Hypothalamus (tissue), 51 donors: ENCODE results near the gene ANXA2.
A peak's percentile ranks its signal among the peaks of the same experiment; 100 is the strongest.

Source experiments
- DNase-seq, 51 donors: peaks; one replicate each; lab custom pipeline; 2025; lab: John Stamatoyannopoulos, UW

Gene ANXA2

GRCh38 chr15:60390871-60391501, 6.8 kb downstream of the ANXA2 start:
- peak in 6 of 51 donors; percentile 3 to 41 (median 30) for DNase-seq

- no peak for DNase-seq
These were observed 7.6 kb downstream of the ANXA2 start for GRCh38 chr15:60390231-60390630.

DNA sequence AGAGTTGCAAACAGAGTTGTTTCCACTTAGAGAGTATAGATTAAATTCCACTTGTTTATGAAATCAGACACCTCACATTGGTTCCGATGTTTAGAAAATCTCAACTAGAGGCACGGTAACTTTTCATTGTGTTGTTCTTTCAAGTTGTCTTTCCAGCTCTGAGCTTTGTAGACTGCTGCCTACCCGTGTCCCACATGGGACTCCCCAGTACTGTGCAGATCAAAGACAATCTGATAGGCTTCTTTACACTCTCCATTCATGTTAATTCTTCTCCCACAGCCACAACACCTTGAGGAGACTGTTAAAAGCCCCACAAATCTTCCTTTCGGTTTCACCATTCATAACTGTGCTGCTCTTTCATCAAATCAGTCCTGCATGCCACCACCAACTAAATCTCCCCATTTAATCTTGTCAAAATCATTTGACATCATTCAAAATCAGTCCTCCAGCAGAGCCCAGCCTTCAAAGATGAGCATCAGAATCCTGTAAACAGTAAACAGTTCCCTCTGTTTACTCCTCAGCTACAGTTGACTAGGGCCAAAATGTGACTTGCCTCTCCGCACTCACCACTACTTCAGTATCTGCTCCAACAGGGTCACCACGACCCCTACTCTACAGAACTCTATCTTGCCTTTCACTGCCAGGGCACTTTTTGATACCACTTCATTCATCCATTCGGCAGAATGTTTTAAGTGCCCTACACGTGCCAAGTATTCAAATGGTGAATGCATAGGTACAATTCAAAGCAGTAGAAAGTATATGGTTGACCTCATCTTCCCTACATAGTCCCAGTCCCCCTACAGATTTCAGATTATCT, 8.3 kb downstream of the ANXA2 start:
- no peak for DNase-seq

- DNase-seq: no peak
These were observed 10.5 kb downstream of the ANXA2 start for GRCh38 chr15:60387321-60387720.

DNA sequence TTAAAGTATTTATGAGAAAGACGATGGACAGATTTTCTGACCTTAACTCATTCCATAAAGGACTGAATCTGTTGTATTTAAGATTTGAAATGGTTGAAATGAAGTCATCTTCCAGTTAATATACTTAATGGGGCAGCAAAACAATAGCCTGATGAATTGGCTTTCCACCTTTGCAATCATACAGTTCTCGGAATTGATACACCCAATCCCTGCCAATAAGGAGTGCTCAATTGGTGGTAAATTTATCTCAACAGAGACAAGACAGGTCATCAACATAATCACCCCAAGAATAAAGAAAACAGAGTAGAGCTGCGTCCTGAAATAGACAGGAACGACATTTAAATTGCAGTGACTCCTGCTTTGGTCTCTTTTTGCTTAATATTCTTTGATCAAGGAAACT, 11.2 kb downstream of the ANXA2 start:
- no peak for DNase-seq

DNA sequence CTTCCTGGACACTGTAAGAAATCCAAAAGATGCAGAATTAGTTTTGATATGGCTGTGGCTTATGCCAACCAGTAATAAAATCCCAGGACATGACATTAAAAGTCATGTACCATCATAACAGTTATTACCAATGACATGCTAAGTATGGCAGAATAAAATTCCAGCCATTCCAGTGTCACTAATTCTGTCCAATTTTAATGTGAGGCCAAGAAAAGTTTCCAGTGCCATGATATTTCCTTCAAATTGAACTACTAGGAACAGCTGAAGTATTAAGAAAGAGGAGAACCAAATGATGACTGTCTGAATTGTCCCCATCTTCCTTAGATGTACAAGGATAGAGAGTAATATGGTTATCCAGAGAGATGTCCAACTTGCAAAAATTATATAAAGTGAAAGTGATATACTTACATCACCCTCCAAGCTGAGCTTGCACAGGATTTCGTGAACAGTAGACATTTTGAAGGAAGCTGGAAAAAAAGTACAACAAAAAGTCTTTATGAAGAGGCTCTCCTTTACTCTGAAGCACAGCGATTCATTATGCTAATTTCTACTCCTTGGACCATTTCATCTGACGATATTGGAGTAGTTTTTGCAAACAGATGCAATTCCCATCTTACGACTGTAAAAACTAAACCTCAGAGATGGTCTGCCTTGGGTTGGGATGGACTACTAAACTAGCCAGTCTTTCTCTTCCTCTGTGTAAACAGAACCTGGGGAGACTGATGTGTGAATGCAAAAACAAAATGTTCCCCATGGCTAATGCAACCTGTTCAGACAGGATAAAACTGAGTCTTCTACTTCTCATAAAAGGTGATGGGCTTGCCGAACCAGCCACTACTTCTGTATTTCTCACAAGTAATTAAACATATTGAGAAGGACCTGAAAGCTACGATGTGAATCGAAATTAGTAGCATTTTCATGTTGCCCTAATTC, 11.9 kb downstream of the ANXA2 start:
- DNase-seq: no peak

DNA sequence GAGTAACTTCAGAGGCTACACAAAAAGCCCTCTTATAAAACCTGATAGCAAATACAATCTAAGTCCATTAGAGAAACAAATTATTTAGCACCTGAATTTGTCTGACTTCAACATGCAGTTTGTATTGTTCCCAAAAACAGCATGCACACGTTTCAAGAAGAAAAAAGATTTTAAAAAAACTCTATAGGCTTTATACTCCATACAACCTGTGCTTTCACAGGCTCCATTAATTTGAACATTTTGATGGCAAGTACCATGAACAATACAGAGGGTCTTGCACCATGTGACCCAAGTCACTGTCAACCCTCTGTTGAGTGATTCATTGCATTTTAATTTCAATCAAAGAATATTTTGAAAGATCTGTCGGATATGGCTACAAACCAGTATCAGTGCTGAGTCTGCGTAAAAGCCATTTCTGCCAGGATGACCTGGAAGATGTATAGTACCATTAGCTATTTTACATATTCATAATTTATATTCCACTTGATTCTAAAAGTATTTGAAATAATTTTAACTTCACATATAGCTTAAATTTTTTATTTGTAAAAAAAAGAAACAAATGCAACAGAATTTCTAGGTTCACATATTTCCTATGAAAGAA, 13.2 kb downstream of the ANXA2 start:
- no peak for DNase-seq

DNA sequence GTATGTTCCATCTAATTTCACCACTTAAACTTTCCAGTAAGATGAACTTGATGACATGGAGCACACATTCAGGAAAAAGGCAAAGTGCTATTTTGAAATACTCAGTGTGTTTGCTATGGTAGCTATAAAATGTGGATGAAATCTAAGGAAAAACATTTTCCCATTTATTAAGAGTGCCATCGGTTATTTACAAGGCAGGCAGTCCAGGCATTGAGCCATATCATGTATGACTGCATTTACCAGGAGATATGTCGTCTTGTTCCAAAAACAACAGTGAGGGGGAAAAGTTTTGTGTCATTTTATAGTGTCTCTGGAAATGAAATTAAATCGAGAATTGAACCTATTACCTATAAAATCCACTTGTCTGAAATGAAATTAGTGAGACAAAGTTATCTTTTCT, 13.7 kb downstream of the ANXA2 start:
- DNase-seq: no peak

GRCh38 chr15:60382773-60383674, 14.8 kb downstream of the ANXA2 start:
- DNase-seq: no peak

DNA sequence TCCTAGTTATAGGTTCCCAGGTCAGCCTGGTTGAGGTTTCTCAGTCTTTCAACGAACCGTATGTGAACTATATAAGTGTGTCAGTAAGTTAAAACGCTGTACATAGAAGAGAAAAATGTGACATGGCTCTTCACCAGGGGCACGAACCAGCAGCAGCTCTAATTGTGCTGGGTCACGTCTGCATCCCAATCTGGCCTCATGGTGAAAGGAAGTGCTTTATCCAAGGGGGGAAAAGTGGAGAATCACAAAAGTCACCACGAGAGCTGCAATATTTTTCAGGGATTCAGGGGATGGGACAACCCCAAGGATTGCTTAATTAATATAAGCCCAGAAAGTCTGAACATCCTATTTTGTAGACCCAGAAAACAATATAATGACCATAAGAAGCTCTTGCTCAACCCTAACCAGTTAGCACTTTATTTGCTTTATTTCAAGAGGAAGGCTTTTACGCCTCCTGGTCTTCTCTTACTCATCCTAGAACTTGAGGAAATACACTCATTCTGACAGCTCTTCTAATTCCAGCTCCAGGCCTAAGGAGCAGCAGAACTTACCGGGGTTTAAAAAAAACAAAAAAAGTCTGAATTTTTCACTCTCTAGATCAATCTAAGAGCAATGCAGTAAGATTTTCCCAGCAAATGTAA, 16.5 kb downstream of the ANXA2 start:
- DNase-seq: no peak

GRCh38 chr15:60379525-60380274, 18.1 kb downstream of the ANXA2 start:
- no peak for DNase-seq

- no peak for DNase-seq
These were observed 18.6 kb downstream of the ANXA2 start for GRCh38 chr15:60379185-60379524.

DNA sequence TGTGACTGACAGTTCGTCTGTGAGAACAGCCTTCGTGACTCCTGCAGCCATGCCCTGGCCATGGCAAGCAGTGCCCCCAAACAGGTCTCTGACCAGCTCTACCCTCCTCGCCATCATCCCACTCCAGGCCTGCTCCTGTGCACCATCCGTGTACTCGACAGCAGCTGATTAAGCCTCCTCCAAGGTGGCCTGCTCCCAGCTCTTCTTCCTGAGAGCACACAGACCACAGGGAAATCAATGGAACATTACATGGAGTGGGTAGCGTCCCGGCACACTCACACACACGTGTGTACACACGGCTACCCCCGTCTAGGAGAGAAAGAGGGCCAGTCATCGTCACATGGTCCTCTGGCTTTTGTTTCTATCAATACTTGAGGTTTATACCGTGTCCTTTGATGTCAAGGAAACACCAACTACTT, 21.1 kb downstream of the ANXA2 start:
- DNase-seq: no peak

- no peak for DNase-seq
These were observed 22.5 kb downstream of the ANXA2 start for GRCh38 chr15:60375306-60375705.

DNA sequence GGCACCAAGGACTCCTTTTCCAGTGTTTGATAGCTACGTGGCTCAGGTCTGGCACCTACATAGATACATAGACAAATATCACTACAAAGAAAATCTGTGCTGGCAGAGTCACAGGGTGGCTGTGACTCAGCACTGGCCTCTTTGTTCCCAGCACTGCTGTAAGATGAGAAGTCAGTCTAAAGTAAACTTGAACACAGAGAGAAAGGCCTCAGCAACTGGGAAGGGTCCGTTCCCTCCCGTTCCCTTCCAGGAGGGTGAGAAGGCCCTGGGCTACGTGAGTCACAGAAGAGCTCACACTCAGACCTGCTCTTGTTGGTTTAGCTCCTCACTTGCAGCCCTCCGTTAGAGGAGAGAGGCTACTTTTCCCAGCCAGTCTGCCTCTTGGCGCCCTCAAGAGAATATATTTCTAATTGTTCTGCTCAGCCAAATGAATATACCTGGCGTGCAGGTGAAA, 23.1 kb downstream of the ANXA2 start:
- peak in 12 of 51 donors; percentile 10 to 62 (median 23) for DNase-seq

DNA sequence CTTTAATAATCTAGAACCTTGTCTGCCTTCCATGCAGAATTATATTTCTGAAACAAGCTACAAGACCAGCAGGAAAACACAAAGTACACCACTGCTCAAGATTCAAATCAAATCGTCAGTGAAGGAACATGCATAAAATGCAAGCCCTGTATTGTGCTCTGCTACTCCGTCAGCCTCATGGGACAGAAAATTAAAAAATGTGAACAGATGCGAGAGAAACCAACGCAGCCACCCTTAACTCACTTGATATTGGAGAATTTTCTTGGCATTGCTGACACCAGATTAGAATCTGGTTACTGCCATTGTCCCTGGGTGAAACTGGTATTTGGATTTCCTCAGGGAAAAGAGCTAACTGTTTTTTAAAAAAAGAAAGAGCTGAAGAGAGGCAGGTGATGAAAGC, 23.6 kb downstream of the ANXA2 start:
- DNase-seq: peak in 1 of 51 donors; percentile 43

DNA sequence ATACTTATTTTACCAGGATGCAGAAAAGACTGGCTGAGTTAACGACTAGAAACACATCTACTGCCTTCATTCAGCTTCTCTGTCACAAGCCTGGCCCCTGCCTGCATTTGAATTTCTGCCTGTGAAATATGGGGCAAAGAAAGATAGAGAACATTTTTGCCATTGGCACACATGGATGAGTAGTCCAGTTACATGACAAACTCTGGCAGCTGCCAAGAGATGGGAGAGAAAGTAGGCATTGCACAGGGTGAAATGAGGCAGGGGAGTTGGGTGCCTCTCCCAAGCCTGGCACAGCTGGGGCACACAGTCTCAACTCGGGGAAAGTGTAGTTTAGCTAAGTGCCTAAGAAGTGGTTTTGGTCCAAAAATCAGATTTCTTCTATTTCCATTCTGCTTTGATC, 24.0 kb downstream of the ANXA2 start:
- DNase-seq: no peak

- DNase-seq: no peak
These were observed 24.5 kb downstream of the ANXA2 start for GRCh38 chr15:60373327-60373726.
